Measurements from ENCODE around the gene CFP.
"Not testable (repeated sequence)": the region's sequence is repeated elsewhere in the genome, so short reads cannot be mapped to it uniquely, and the experiment has no call there.

Gene CFP

DNA sequence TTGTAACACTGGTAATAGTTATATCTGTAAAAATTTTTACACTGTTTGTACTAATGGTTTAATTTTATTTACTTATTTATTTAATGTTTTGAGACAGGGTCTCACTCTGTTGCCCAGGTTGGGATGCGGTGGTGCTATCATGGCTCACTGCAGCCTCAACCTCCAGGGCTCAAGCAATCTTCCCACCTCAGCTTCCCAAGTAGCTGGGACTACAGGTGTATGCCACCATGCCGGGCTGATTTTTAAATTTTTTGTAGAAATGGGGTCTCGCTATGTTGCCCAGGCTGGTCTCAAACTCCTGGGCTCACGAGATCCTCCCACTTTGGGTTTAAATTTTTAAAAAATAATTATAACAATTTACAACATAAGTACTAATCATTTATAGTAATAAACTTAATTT lies 26.6 kb downstream of the CFP start:
- DNase-seq (ENCODE audit: low read depth), result not testable (repeated sequence)

DNA sequence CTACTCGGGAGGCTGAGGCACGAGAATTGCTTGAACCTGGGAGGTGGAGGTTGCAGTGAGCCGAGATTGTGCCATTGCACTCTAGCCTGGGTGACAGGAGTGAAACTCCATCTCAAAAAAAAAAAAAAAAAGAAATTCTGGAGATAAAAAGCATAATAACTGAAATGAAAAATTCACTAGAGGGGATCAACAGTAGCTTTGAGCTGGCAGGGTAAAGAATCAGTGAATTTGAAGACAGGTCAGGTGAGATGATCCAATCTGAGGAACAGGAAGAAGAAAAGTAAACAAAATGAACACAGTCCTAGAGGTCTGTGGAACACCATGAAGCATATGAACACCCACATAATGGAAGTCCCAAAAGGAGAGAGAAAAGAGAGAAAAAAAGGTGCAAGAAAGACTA lies 32.5 kb downstream of the CFP start:
- no peak for DNase-seq (ENCODE audit: low read depth)

DNA sequence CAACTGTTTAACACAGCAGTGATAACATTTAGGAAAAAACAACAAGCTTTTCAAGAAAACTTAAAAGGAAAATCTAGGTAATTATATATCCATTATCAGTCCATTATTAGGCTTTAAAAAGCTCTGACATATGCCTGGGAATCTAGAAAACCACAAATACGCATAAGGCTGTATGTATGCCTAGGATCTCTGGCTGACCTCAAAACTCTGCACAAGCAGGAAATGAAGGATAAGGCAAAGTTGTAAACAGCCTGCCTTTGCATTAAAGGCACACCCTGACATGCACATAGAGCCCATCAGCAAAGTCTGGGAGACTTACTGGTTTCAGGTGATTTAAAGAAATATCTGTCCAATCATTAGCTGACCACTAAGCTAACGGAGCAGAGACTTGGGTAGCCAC lies 33.5 kb downstream of the CFP start:
- DNase-seq (ENCODE audit: low read depth), result no peak

DNA sequence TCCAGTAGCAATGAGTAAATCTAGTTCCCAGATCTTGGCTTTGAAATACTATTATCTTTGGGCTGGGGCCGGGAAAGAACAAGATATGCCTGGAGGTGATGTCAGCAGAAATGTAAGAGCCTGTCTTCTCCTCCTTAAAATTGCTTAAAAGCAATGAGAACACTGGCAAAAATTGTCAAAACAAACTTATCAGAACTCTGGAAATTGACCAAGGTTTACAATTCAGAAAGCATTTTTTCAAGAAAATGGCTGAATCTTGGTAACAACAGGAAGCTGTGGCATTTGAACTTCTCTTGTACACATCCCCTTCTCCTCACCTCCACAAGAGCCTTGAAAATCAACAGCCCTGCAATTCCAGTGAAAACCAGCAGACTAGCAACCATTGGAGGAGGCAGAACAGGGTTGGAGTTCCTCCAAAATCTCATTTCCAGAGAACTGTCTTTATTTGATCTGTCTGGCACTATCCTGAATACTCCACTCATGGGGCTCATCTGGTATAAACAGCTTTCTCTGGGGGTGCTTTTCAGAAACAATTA lies 33.9 kb downstream of the CFP start:
- DNase-seq (ENCODE audit: low read depth), result no peak

DNA sequence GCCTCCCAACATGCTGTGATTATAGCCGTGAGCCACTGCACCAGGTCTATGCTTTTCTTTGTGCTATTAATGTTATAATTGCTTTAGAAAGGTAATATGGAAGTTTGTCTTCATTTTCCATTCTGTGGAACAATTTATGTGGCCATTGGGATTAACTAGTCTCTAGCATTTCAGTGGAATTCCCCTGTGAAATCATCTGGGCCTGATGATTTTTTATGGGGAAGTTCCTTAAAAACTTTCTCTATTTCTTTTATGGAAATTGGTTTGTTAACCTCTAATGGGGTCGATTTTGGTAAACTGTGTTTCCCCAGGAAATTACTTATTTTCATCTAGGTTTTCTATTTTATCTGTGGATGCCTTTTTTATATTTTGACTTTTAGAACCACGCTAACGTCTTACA lies 36.2 kb downstream of the CFP start:
- DNase-seq (ENCODE audit: low read depth), result no peak

DNA sequence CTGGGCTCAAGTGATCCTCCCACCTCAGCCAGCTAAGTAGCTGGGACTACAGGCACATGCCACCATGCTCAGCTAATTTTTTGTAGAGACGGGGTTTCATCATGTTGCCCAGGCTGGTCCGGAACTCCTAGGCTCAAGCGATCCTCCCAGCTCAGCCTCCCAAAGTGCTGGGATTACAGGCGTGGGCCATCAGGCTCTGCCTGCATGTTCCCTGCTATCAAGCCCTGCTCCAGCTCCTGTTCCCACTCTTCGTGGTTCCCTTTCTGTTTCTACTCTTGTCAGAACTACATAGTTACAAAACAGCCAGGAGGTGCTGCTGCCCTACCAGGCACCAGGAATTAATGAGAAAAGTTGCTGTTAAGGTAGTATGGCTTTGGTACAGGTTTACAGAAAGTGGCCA lies 38.7 kb downstream of the CFP start:
- no peak for DNase-seq (ENCODE audit: low read depth)

DNA sequence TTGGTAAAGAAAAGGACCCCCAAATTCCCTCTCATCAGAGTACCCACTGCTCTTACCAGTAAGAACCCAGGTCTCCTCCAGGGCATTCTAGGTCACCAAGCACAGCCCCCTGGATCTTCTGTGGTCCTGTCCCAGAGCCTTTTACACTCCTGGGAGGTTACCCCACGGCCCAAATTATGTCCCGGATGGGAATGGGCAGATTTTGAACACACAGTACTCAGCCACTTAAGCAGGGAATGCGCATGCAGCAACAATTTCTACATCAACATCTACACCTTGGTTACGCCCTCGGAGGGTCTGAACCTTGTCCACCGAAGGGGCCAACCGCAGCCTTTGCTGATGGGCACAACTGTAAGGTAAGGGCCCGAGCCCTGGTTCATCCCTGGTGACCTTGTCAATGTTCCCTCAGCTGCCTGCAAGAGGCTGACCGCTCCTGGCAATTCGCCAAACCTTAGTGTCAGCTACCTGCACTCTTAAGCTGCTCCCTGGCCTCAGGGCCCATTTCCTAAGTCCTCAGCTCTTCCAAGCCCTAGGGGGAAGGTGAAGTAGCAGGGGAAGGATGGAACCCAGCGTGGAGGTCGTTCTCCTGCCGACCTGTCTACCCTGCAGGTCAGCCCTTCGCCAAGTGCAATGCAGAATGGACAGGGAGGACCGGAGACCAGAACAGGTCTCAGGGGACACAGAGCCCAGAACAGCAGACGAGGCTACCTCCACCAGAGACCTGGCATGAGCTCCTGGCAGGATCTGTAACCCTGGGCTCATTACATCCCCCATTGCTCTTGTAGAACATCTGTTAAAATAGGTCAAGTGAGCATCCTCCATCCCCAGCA lies 41.6 kb downstream of the CFP start:
- DNase-seq (ENCODE audit: low read depth), result no peak

DNA sequence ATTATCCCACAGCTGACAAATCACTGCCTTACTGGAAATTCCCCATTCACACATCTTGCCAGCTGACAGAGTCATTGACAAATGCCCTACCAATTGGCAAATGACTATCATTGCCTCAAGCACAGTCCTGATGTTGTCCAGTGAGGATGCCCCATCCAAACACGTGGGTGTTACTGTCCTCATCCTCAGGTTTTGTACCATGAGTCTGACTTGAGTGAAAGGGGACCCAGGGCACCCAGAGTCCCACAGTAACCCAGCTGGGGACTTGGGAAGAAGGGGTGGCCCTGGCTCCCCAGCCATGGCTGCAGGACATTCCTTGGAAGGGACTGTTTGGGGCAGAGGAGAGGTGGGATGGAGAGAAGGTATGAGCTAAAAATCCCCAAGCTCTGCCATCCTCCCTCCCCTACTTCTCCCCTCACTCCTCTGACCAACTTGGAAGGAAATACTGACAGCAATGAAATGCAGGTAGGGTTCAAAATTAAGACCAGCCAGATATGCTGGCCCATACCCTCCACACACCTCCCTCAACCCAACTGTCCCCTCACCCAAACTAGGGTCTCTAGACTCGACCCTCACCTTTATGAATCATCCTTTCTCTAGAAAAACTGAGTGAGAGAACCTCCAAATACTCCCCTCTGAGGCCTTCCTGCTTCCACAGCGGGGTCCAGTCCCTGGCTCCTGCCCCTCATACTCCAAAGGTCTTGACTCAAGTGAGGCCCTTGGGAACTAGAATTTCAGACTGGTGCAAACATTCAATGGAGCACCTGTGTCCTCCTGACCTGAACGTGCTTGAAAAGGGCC lies 42.4 kb downstream of the CFP start:
- no peak for DNase-seq (ENCODE audit: low read depth)

DNA sequence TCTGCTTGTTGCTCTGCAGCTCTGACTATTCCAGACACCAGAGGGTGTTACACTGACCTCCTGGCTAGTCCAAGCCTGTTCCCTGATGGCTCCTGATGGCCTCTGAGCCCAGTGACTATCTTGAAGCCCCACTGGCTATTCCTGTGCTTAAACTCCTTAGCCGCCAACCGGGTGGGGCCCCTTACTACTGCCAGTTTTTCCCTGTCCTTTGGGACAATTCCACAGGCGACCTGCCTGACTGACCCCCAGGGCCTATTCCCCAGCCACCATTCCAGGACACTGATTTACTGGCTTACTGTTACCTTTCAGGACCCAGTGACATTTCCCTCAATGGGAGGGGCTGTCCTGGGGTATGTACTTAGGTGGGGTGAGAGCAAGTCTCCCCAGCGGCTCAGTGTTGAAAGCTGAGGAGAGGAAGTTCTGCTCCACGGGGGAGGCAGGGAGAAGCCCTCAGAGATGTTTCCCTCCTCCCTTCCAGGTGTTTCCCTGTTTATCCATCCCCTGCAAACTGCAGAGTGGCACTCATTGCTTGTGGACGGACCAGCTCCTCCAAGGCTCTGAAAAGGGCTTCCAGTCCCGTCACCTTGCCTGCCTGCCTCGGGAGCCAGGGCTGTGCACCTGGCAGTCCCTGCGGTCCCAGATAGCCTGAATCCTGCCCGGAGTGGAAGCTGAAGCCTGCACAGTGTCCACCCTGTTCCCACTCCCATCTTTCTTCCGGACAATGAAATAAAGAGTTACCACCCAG lies 43.5 kb downstream of the CFP start:
- DNase-seq (ENCODE audit: low read depth), result no peak

DNA sequence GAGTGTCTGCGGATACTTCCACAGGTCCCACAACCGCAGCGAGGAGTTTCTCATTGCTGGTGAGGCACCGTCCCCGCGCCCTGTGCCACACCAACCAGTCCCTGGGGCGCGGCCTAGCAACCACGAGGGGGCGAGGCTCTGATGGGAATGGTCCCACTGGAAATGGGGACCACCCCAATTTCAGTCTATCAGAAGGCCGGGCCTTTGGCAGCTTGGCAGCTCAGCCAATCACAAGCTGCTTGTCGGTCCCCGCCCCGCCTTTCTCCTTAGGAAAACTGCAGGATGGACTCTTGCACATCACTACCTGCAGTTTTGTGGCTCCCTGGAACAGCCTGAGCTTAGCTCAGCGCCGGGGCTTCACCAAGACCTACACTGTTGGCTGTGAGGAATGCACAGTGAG lies 44.5 kb downstream of the CFP start:
- no peak for DNase-seq (ENCODE audit: low read depth)

DNA sequence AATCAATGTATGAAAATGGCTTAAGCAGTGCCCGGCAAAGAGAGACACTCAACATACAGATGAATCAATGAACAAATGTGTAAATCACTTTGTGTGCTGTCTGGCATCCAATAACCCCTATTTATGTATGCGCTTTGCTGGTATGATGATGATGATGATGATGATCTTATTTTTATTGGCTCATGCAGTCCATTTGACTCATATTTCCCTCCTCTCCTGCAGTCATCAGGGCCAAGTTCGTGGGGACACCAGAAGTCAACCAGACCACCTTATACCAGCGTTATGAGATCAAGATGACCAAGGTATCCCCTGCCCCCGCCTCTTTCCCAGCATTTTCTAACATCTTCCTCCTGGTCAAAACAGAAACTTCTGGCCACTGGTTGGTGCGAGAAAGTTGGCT lies 45.0 kb downstream of the CFP start:
- no peak for DNase-seq (ENCODE audit: low read depth)

DNA sequence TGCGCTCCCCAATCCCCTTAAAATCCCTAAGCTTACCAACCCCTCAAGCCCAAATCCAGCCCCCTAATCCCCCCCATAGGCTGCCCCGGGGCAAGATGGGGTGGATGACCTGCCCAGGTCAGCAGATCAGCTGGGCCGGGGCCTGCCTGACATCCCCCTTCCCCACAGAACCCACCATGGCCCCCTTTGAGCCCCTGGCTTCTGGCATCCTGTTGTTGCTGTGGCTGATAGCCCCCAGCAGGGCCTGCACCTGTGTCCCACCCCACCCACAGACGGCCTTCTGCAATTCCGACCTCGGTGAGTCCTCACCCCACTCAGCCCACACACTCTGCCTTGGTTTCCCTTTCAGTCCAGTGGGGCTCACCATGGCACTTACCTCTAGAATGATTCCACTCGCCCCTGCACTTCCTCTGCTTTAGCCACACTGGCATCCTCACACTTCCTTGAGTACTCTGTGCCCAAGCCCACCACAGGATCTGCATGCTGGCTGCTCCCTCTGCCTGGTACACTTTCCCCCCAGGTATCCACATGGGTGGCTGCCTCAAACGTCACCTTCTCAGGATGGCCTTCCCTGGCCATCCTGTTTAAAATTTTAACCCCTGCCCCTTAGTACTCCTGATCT lies 46.4 kb downstream of the CFP start:
- DNase-seq (ENCODE audit: low read depth), result no peak

DNA sequence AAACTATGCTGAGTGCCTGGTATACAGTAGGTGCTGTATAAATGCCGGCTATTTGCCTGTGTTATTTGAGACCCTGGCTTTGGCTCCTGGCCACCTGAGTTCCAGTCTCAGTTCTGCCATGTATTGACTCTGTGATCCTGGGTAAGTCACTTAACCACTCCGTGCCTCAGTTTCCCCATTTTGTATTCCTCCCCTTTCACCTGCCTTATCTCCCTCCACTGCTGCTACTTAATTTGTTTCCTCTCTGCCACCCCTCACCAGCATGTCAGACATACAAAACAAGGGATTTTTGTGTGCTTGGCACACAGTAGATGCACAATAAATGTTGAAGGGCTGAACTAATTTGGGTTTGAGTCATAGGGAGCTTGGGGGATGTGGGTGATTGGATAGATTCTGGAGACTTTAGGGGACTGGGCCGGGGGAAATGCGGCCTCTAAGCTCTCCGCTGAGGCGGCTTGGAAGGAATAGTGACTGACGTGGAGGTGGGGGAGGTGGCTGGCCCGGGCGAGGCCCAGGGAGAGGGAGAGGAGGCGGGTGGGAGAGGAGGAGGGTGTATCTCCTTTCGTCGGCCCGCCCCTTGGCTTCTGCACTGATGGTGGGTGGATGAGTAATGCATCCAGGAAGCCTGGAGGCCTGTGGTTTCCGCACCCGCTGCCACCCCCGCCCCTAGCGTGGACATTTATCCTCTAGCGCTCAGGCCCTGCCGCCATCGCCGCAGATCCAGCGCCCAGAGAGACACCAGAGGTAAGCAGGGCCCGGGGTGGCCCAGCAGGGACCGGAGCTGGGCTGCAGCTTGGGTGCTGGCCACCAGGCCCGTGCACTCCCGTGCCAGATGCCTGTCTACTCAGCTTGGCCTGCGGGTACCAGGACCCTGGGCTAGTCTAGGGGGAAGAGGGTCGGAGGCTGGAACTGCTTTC lies 47.7 kb downstream of the CFP start, which contains the start of gene TIMP1:
TSS of gene TIMP1 (plus strand) at position 706 of the 917 bp plus-strand sequence. CDS start 980 bp downstream, outside the sequence.
- DNase-seq (ENCODE audit: low read depth), result peak; percentile 70

DNA sequence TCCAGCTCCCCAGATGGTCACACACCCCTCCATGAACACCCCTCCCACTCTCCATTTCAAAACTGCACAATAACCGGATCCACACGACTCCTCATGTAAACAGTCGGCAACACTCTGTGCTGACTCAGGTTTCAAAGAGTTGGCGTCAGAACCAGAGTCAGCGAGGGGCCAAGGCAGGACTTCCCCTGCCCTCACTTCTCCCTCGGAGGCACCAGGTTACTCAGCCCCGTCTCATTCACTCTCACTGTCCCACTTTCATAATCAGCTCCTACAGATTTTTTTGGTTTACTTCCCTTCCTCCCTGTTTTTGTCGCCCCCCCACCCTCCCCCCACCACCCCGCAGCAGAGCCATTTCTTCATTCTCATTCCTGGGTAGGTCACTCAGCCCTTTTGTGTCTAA lies 50.2 kb downstream of the CFP start:
- DNase-seq (ENCODE audit: low read depth), result no peak

DNA sequence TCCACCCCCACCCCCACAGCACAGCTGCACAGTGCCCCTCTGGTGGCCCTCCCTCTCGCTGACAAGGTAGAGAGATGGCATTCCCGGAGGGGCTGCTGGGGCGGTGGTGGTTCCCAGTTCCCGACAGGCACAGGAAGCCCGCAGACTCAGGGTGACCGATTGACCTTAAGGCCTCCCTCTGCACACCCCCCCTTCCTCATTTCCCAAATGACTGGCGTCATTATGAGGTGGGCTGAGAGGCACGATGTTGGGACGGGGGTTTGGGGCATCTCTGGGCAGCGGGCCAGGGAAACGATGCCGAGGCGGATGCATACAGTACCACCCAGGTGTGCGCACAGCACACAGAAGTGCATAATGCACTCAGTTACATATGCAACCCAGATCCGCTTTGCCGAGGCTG lies 51.0 kb downstream of the CFP start:
- no peak for DNase-seq (ENCODE audit: low read depth)

DNA sequence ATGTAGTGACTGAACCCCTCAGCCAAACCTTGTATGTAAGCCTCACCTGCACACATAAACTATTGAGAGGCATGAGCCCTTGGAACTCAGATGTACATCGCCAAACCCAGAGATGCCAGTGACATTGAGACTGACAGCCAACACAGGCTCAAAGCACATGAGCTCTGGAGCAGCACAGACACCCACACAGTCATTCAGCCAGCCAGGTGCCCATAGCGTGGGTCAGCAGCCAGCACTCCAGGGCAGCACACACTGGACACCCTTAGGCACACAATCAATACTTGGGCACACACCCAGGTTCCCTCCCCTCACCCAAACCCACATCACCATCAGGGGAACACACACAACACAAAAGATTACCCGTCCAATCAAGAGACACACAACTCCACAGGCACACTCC lies 51.8 kb downstream of the CFP start:
- DNase-seq (ENCODE audit: low read depth), result no peak

DNA sequence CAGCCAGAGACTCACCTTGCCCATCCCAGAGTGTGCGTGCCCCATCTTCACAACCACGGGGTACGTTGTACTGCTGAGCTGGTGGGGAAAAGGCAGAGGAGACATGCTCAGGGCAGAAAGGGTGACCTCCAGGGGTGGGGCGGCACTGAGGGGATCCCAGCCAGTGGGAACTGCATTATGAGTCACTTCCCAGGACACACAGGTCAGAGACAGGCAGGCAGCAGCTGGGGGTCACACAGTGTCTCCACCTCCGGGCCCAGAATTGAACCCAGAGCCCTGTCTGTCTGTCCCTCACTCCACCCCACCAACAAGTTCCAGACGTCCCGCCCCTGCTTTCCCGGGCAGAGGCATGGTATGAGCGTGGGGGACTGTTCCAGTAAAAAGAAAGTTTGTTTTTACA lies 52.3 kb downstream of the CFP start:
- DNase-seq (ENCODE audit: low read depth), result no peak

DNA sequence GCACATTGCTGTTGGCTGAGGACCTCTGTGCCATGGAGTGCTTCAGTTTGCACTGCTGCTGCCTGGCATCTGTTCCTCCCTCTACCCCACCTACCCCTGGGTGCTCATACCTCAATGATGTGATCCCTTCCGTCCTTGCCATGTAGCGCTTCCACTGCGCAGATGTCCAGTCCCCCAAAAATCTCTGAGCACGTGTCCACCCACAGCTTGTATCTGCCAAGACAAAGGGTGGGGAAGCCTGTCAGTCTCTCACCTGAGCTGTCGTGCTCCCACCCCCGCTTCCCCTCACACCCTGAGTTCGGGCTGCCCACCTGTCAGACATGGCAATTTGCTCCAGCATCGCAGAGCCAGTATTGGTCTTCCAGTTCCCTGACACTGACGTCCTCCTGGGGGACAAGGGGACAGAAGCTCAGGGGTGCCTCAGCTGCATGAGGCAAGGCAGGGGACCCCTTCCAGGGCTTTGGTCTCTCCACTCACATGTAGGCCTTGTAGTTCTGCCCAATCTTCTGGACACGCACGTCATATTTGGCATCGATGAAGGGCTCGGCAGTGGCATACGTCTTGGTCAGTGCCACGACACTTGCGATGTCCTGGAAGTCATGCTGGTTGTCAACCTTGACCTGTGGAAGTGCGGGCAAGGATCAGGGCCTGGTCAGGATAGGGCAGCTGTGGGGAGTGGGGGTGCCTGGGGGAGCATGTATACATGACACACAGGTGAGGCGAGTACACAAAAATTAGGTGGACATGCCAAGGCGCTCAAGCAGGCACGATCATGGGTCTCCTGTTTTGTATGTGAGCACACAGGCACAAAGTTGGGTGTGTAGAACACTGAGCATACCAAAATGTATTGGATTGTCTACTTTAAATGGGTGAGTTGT lies 53.5 kb downstream of the CFP start:
- DNase-seq (ENCODE audit: low read depth), result no peak

DNA sequence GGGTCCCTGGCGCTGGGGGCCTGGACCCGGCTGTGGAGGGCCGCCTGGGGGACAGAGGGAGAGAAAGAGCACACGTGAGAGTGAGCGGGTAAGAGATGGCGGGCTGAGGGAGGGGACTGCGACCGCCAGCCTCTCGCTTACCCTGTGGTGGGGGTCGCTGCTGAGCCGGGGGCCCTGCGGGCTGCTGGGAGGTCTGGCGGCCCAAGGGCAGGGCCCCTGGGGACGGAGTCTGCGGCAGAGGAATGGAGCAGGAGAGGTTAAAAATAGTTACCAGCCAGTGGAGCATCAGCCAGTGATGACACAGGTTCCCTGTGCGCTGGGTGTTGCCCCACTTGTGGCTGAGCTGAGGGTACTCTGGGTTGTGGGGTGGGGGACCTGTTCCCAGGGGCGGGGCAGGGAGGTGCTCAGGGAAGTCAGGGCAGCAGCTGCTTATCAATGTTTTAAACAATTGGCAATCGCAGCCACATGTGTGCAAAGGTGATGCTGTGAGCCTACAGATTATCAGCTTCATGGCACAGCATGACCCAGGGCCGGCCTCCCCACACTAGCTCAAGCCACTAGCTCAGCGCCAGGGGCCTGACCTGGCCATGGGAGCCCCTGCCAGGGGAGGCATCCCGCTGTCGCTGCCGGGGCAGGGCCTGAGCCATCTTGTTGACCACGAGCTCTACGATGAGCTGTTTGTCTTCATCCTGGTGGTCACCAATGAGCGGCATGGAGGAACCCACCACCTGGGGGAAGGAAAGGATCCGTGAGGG lies 55.0 kb downstream of the CFP start:
- no peak for DNase-seq (ENCODE audit: low read depth)

All from activated T-helper 1 cell treated with Interleukin-2 at 50 U/mL for 16 hours (primary cell).